GM19455 (cell line): ENCODE measurements around the gene ZNF862.
A peak's percentile ranks its signal among the peaks of the same experiment; 100 is the strongest.

Source experiments
- ATAC-seq: cut with Tn5 transposase; IDR thresholded peaks from one replicate; pipeline ENCODE4 v1.9.1; 2021; ENCODE audit not compliant: unreplicated experiment

ZNF862 gene

GRCh38 chr7:149865437-149865836 is 27.3 kb downstream of the ZNF862 start:
- ATAC-seq: no peak

- ATAC-seq: no peak
Observed at GRCh38 chr7:149866139-149866778, 28.1 kb downstream of the ZNF862 start.

DNA sequence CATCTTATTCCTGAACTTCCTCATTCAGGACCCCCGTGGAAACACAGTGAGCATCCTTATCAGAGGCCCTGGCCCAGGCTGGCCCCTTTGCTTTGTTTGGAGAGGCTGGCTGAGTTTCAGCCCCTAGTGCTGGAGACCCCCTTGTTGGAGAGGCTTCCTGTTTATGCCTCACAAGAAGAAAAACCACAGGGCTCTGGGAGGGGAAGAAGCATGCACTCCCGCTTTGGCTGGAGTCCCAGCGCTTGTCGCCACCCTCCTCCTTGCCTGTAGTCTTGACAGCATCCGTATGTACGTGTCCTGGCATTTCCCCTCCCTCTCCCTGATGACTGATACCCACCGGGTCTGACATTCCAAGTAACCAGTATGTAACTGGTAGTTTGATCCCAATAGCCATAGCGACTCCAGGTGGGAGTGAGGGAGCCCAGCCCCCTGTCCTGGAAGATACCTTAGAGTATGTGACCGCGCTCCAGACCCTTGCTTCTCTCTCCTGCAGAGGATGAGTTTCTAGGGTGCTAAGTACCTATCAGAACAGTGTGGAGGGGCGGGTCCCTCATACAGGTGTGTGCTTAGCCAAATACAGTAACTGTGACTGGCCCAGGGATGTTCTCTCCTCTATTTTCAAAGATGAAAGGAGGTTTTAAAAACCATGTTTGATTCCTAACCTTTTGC is 28.7 kb downstream of the ZNF862 start:
- no peak for ATAC-seq

DNA sequence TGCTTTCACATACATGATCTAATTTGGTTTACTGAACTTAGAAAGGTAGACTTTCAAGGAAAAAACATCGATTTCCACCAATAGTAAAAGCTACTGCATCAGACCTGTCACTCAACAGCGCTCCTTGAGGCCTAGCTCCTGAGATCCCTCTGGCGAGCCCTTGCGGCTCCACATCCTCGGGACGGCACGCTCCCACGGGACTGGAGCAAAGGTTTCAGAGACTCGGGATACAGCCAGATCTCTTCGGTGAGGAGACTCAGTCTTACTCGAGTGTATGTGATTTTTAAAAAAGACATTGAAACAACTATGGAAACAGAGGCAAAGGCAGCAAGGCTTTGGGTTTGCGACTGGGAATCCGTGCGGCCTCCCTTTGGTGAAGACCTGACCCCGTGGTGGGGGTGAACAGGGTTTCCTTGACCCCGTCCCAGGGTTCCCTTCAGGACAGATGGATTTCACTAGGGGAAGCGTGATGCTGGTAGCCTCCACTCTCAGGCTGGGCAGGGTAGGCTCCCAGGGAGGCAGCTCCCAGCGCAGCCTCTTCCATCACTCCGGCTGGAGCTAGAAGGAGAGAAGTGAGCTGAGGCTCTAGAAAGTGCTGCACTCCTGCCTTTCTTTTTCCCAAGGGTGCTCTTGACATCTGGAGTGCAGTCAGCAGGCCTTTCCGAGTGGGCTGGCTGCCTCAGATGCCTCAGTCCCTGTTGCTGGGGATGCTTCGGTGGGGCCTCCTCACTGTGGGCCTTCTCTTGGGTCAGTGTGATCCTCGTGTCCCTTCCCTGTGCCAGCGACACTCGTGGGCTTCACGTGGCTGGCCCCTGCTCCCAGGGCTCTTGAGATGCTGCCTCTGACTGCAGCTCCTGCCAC is 29.8 kb downstream of the ZNF862 start:
- ATAC-seq: no peak

DNA sequence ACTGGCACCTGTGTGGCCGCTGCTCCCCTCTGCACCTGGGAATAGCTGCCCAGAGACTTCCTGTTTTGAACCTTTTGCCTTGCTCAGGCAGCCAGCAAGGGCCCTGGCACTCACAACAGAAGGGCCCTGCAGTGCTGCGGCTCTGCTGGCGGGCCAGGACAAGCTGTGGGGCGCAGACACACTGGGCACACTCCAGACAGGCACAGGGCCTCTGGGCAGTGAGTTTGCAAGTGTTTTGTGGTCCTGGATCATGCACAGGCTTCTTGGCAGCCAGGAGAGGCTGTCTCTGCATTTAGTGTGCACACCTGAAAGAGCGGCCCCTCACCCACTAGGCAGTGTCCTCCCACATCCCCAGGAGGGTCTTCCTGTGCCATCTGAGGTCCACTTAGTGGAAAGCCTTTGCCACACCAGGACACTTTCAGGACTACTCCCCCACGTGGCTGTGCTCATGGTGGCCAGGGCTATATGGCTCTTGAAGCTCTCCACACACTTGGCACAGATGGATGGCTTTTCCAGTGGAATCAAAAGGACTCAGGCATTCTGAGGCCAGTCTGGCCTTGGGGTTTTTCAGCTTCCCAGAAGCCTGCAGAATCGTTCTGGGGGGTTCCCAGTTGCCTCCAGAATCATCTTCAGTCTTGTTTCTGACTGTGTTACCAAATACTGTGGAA is 30.6 kb downstream of the ZNF862 start:
- no peak for ATAC-seq

DNA sequence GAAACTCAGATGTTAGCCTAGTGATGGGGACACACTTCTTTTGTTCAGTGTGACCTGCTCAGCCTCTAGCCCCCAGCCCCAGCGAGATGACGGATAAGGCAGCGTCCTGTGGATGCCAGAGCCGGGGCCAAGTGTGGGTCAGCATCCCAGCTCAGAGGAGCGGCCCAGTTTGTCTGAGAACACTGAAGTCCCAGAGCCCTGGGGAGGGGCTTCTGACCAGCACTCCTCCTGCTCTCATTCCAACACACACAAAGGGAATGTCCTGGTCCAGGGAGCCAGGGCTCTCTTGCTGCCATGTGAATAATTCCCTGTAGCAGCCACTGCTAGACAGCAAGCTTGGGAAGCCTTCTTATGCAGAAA is 31.1 kb downstream of the ZNF862 start:
- no peak for ATAC-seq

- ATAC-seq: no peak
Observed at GRCh38 chr7:149869867-149870266, 31.7 kb downstream of the ZNF862 start.

DNA sequence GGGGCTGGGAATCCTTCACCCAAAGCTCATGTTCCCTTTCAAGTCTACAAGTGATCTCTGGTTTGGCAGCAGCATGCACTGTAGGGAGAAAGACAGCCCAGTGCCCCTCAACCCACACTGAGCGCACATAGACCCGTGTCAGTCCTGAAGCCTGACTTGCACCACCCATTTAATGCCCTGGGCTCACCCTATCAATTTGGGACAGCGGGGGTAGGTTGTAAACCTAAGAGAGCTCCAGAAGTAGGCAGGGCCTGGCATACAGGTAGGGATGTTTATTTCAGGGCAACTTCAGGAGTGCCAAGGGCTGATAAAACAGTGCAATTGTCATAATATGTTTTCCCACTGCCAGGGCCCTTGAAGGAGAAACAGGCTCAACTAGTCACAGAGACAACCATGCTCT is 32.1 kb downstream of the ZNF862 start:
- ATAC-seq: no peak

GRCh38 chr7:149870701-149871483 is 32.7 kb downstream of the ZNF862 start:
- ATAC-seq: no peak

- ATAC-seq: no peak
Observed at GRCh38 chr7:149871576-149871975, 33.4 kb downstream of the ZNF862 start.

DNA sequence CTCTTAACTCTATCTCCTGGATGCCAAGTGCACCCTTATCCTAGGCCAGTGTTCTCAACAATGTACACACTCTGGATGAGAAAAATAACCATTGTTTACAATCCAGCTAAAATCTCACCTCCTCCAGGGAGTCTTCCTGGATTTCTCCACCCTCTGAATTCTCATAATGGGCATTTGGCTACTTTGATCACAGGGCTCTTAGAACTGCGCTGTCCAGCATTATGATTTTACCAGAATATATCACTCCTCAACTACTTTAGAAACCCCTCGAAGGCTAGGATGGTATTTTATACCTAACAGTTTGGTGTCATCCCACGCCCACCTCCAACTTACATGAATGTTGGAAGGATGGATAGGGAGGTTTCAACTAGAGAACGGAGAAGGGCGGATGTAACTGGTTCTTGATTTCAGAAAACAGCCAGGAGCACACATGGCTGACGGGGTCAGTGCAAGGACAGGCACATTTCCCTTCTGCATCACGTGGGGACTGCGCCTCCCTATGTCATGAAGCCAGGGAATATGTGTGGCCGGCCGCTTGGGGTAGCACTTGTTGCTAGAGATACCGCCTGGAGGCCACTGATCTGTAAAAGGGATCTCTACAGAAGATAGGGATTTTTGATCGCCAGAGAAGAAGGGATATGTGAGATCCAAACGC is 34.4 kb downstream of the ZNF862 start:
- no peak for ATAC-seq

DNA sequence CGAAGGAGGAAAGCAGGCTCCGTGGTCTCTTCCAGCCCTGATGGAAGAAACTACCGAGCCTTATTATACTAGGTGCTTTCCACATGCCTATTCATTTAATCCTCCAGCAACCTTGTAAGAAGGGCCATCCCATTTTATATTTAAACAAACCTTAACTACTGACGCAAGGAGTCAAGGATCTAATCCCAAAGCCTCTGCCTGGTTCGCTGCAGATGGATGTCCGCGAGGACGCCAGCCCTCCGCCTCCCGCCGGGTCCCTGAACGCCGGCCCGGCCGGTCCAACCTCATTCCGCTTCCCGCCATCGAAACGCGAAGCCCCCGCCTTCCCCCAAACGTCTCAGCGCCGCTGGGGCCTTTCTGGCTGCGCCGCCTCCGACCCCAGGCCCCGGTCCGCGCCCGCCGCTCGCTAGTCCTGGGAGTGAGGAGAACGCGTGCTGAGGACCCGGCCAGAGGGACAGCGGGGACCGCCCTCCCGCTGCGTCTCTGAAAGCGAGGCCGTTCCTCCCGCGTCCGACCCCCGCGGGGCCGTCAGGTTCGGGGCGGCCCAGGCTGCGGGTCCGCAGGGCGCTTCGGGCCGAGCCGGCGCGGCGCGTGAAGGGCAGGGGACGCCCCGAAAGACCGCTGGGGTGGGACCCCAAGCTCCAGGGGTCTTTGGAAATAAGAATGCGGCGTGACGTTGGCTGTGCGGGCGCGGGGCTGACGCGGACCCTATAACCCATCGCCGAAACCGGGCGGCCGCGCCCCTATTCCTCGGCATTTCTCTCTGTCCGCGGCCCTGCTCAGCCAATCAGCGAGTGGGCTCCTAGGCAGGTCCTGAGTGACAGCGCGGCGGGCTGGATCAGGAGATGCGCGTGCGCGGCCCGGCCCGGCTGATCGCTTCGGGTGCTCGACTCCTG is 35.1 kb downstream of the ZNF862 start, which contains the start of gene ATP6V0E2:
TSS of gene ATP6V0E2 (plus strand) at position 896 of the 896 bp plus-strand sequence. CDS start 97 bp downstream, outside the sequence.
- ATAC-seq: peak; percentile 93

DNA sequence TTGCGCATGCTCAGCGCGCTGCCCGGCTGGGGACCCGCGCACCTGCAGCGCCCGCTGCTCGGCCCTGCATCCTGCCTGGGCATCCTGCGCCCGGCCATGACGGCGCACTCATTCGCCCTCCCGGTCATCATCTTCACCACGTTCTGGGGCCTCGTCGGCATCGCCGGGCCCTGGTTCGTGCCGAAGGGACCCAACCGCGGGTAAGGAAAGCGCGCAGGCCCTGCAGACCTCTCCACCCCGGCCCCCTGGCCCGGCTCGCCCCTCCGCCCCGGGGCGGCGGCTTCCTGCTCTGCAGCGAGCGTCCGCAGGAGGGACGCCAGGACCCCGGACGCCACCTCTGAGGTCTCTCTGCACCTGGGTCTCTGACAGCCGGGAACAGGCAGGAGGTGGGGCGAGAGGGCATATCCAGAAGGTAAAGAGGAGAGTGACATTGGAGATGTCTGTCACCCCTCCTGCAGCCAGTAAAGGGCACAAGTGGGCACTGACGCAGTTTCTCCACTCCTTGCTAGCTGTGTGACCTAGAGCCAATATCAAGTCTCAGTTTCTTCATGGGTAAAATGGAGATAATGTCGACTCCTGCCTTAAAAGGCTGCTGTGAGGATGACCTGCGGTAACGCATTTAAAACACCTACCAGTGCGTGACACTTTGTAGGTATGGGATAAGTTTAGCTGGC is 35.9 kb downstream of the ZNF862 start:
- ATAC-seq: peak; percentile 38

GRCh38 chr7:149874644-149875028 is 36.5 kb downstream of the ZNF862 start:
- ATAC-seq: no peak

GRCh38 chr7:149875396-149875795 is 37.2 kb downstream of the ZNF862 start:
- no peak for ATAC-seq

DNA sequence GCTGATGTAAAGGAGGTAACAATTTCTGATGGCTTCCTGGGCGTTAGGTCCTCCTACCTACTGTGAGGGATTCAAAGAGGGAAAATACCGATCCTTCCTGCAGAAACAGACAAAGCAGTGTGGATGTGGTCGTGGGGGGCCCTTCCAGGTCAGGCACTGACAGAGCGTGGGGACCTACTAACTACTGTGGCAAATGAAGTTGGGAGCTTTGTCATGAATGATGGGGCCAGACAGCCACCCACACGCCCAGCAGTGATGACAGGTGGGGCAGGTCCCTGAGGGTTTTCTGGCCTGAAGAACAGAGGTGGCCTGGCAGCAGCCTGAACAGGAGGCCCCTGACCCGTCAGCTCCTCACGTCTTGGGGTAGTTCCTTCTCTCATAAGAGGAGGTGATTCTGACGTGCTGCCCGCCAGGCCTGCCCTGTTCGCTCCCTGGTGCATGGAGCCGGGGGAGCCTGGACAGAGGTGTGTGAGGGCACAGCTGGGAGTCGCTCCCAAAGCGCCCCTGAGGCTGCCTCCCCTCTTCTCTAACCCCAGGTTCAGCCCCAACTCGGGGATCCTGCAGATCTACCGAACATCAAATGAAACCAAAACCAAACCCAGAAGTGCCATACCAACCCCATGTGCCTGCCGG is 39.8 kb downstream of the ZNF862 start:
- ATAC-seq: no peak

DNA sequence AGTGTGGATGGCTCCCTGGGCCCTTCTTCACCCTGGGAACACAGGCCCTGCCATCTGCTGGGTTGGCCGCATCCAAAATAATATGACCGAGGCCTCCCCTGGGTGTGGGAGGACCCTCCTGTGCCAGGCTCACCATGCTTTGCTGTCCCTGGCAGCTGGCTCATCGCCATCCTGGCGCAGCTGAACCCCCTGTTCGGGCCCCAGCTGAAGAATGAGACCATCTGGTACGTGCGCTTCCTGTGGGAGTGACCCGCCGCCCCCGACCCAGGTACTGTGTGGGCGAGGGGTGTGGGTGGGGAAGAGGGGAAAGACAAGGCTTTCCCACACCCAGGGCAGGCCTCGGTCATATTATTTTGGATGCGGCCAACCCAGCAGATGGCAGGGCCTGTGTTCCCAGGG is 40.3 kb downstream of the ZNF862 start:
- no peak for ATAC-seq

DNA sequence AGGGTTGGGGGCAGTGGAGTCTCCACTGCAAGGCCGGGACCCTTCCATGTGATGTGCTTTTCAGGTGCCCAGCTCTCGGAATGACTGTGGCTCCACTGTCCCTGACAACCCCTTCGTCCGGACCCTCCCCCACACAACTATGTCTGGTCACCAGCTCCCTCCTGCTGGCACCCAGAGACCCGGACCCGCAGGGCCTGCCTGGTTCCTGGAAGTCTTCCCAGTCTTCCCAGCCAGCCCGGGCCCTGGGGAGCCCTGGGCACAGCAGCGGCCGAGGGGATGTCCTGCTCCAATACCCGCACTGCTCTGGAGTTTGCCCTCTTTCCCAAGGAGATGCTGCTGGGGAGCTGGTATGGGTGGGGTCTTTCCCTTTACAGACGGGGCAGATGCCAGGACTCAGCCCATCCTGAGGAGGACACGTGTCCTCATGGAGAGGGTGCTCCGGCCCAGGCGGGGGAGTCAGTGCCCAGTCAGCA is 41.1 kb downstream of the ZNF862 start:
- no peak for ATAC-seq
